Chondrocyte (in vitro differentiated cells): ENCODE data around the gene HAUS3. TPM values are rescaled to one million over a fixed set of nuclear protein-coding genes. Genes with fewer than 3 reads are reported as not detected.

Source experiments
- DNase-seq: peaks from one replicate; pipeline ENCODE4 v3.0.0; 2021; ENCODE audit warnings: mixed read lengths, low spot score
- H3K27ac Mint-ChIP-seq: one replicate; pipeline ENCODE4 v1.8.0; 2021; ENCODE audit warnings: mild to moderate bottlenecking, moderate library complexity, mixed read lengths; ENCODE audit not compliant: unreplicated experiment
- H3K27me3 Mint-ChIP-seq: 2 replicates; pipeline ENCODE4 v1.8.0; 2021; ENCODE audit warnings: low read depth, mixed read lengths
- H3K36me3 Mint-ChIP-seq: 2 replicates; pipeline ENCODE4 v1.8.0; 2021; ENCODE audit warnings: low read depth, mixed read lengths
- H3K4me1 Mint-ChIP-seq: 2 replicates; pipeline ENCODE4 v1.8.0; 2021; ENCODE audit warnings: low read depth, mild to moderate bottlenecking, mixed read lengths
- H3K4me3 Mint-ChIP-seq: one replicate; pipeline ENCODE4 v1.8.0; 2021; ENCODE audit warnings: mild to moderate bottlenecking, moderate library complexity, mixed read lengths; ENCODE audit not compliant: unreplicated experiment
- H3K9me3 Mint-ChIP-seq: 2 replicates; pipeline ENCODE4 v1.8.0; 2021; ENCODE audit warnings: low read depth, mixed read lengths
- CTCF ChIP-seq: fragments of 200-600 bp; sonication (generic); IDR thresholded peaks from 2 replicates; pipeline ENCODE4 v1.5.0; 2021; ENCODE audit warnings: antibody characterized with exemption, mild to moderate bottlenecking, moderate library complexity
- total RNA-seq: library from RNA; stranded (reverse); gene quantifications from 3 replicates; pipeline ENCODE4 v1.2.1, GENCODE V29; 2021

Gene HAUS3
- total RNA-seq, 1 donor from 2014 or later, result 10.0 TPM

GRCh38 chr4:2245057-2245786, 3.3 kb upstream of the HAUS3 start:
- no peaks in the 10 kb centered on the region for H3K27me3 Mint-ChIP-seq
- peaks cover 40% of the 10 kb centered on the region for H3K4me1 Mint-ChIP-seq
- TF ChIP-seq CTCF, result no peak
- H3K36me3 Mint-ChIP-seq, result peaks cover 6% of the 10 kb centered on the region
- no peak for DNase-seq
- peak overlapping the region; percentile 76 for H3K27ac Mint-ChIP-seq
- H3K4me3 Mint-ChIP-seq, result no peak overlapping the region
- no peaks in the 10 kb centered on the region for H3K9me3 Mint-ChIP-seq

- Mint-ChIP-seq H3K27me3 (no peaks in the 10 kb centered on the region), H3K9me3 (no peaks in the 10 kb centered on the region), H3K4me1 (peaks cover 50% of the 10 kb centered on the region), H3K36me3 (no peaks in the 10 kb centered on the region), H3K27ac (peak overlapping the region; percentile 77), H3K4me3 (no peak overlapping the region)
- no peak for DNase-seq
- peak; percentile 60 for TF ChIP-seq CTCF
Measured at GRCh38 chr4:2243681-2244380, 1.9 kb upstream of the HAUS3 start.

GRCh38 chr4:2241003-2241402, 918 bp downstream of the HAUS3 start:
- H3K4me1 Mint-ChIP-seq, result peaks cover 53% of the 10 kb centered on the region
- peak overlapping the region; percentile 77 for H3K27ac Mint-ChIP-seq
- DNase-seq, result no peak
- H3K36me3 Mint-ChIP-seq, result peaks cover 3% of the 10 kb centered on the region
- no peak for TF ChIP-seq CTCF
- H3K4me3 Mint-ChIP-seq, result peak overlapping the region; percentile 85
- H3K9me3 Mint-ChIP-seq, result no peaks in the 10 kb centered on the region
- no peaks in the 10 kb centered on the region for H3K27me3 Mint-ChIP-seq

- no peak overlapping the region for H3K4me3 Mint-ChIP-seq
- H3K27ac Mint-ChIP-seq, result no peak overlapping the region
- H3K36me3 Mint-ChIP-seq, result peaks cover 10% of the 10 kb centered on the region
- peaks cover 26% of the 10 kb centered on the region for H3K4me1 Mint-ChIP-seq
- TF ChIP-seq CTCF, result no peak
- DNase-seq, result no peak
- H3K27me3 Mint-ChIP-seq, result no peaks in the 10 kb centered on the region
- H3K9me3 Mint-ChIP-seq, result no peaks in the 10 kb centered on the region
Measured at GRCh38 chr4:2236944-2237666, 4.8 kb downstream of the HAUS3 start.

- no peak for DNase-seq
- Mint-ChIP-seq H3K36me3 (peaks cover 9% of the 10 kb centered on the region), H3K4me3 (no peak overlapping the region), H3K27me3 (no peaks in the 10 kb centered on the region), H3K4me1 (no peaks in the 10 kb centered on the region), H3K27ac (no peak overlapping the region), H3K9me3 (no peaks in the 10 kb centered on the region)
- no peak for TF ChIP-seq CTCF
Measured at GRCh38 chr4:2231082-2231481, 10.8 kb downstream of the HAUS3 start.
